Choroid plexus epithelial cell (primary cell): ENCODE measurements around the gene FAM163B.

Experiments used
- DNase-seq: peaks from one replicate; pipeline ENCODE4 v3.0.0-alpha.2; 2010; ENCODE audit warnings: low read depth
- H3K4me3 ChIP-seq: 2 replicates; pipeline ENCODE4 v1.5.1; 2011; ENCODE audit warnings: low read depth, mild to moderate bottlenecking, control low read depth, low read length, moderate library complexity
- CTCF ChIP-seq: conservative IDR thresholded peaks from 2 replicates; pipeline ENCODE4 v1.5.1; 2011; ENCODE audit warnings: low read depth, mild to moderate bottlenecking, control low read depth, inconsistent platforms, low read length, moderate library complexity

FAM163B gene

DNA sequence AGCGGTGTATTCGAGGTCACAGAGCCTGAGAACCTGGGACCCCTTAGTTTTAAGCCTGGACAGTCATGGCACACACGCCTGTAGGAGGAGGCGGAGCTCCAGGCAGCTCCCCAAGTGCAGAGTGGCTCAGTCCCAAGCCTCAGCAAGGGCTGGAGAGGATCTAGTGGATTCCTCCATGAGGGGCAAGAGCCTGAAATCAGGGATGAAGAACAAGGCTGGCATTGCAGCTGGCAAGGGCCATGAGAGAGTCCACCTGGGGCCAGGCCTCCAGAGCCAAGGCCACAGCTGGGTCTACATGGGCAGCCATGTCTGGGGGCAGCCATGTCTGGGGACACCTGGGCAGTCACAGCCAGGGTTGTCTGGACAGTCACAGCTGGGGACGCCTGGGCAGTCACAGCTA lies 52.8 kb downstream of the FAM163B start:
- no peak for TF ChIP-seq CTCF
- H3K4me3 ChIP-seq, result no peak overlapping the region
- no peak for DNase-seq

- no peak for TF ChIP-seq CTCF
- no peak for DNase-seq
- H3K4me3 ChIP-seq, result no peak overlapping the region
Measured at GRCh38 chr9:133554729-133555128, 54.5 kb downstream of the FAM163B start.

DNA sequence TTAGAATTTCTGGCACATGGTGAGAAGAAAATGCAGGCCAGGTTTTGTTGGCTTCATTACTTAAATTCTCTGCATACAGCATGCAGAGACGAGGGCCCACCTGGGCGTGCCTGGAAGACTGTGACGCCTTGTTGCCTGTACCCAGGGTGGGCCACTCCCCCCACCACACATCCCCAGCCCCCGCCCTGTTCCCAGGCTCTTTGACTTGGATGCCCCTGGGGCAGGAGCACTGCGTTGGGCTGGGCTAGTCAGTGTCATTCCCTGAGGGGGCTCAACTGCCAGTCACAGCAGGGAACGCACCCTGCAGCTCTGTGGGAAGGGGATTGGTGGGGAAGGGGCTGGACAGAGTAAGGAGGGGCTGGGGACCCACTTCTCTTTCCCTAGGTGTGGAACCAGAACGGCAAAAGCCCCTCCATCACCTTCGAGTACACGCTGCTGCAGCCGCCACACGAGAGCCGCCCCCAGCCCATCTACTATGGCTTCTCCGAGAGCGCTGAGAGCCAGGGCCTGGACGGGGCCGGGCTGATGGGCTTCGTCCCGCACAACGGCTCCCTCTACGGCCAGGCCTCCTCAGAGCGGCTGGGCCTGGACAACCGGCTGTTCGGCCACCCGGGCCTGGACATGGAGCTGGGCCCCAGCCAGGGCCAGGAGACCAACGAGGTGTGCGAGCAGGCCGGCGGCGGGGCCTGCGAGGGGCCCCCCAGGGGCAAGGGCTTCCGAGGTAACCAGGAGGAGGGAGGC lies 55.0 kb downstream of the FAM163B start:
- no peak overlapping the region for H3K4me3 ChIP-seq
- TF ChIP-seq CTCF, result no peak
- DNase-seq, result no peak

- H3K4me3 ChIP-seq, result no peak overlapping the region
- DNase-seq, result no peak
- TF ChIP-seq CTCF, result no peak
Measured at GRCh38 chr9:133553123-133553522, 56.1 kb downstream of the FAM163B start.

- no peak for TF ChIP-seq CTCF
- no peak for DNase-seq
- no peak overlapping the region for H3K4me3 ChIP-seq
Measured at GRCh38 chr9:133552236-133552635, 57.0 kb downstream of the FAM163B start.

GRCh38 chr9:133551446-133551845 lies 57.7 kb downstream of the FAM163B start:
- no peak for TF ChIP-seq CTCF
- no peak overlapping the region for H3K4me3 ChIP-seq
- no peak for DNase-seq

DNA sequence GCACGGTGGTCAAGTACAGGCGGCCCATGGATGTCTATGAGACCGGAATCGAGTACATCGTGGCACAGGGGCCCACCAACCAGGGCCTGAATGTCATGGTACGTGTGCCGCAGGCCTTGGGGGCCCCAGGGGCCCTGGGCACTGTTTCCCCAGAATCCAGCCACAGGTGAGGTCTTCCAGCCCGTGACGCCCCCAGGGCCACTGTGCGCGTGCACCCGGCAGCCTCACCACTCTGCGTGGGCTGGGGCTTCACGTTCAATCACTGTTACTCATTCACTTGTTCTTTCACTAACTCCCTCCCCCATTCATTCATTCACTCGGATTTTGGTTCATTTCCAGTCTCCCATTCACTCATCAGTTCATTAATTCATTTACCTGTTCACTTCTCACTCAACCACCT lies 62.1 kb downstream of the FAM163B start:
- H3K4me3 ChIP-seq, result no peak overlapping the region
- no peak for DNase-seq
- no peak for TF ChIP-seq CTCF
